DMS53 treated with DMSO at 0.1 percent for 48 hours (cell line): ENCODE measurements around the gene PLEKHN1.
A peak's percentile ranks its signal among the peaks of the same experiment; 100 is the strongest.
"Not testable (repeated sequence)": the region's sequence is repeated elsewhere in the genome, so short reads cannot be mapped to it uniquely, and the experiment has no call there.

Experiments used
- DNase-seq: peaks from one replicate; lab custom pipeline; 2025; ENCODE audit not compliant: unreplicated experiment; lab: John Stamatoyannopoulos, UW

The PLEKHN1 gene

DNA sequence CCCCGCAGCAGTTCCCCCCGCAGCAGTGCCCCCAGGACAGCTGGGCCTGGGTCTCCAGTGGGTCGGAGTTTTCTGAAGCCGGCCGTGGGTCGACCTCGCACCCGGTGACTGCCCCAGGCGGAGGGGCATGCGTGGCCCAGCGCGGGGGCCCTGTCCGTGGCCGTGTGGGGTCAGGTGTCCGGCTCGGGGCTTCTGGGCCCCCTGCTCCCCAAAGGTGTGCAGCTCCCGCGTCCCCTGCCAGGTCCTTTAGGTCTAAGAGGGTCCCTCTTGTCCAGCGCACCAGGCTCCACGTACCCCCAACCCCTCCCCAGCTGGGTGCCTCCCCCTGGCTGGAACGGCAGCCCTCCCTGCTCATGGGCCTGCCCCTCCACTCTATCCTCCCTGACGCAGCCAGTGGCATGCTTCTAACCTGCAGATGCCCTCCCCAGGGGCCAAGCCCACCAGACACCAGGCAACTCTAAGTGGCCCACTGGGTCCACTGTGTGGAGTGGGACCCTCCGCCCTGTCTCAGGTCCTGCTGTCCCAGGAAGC is 39.6 kb downstream of the PLEKHN1 start:
- no peak for DNase-seq

GRCh38 chr1:1006305-1007159 is 40.2 kb downstream of the PLEKHN1 start:
- DNase-seq = peak; percentile 84

- not testable (repeated sequence) for DNase-seq
These were observed 43.8 kb downstream of the PLEKHN1 start for GRCh38 chr1:1010131-1010530.

- no peak for DNase-seq
These were observed 45.2 kb downstream of the PLEKHN1 start for GRCh38 chr1:1011396-1011949.

GRCh38 chr1:1012736-1013104 is 46.4 kb downstream of the PLEKHN1 start:
- DNase-seq = not testable (repeated sequence)

DNA sequence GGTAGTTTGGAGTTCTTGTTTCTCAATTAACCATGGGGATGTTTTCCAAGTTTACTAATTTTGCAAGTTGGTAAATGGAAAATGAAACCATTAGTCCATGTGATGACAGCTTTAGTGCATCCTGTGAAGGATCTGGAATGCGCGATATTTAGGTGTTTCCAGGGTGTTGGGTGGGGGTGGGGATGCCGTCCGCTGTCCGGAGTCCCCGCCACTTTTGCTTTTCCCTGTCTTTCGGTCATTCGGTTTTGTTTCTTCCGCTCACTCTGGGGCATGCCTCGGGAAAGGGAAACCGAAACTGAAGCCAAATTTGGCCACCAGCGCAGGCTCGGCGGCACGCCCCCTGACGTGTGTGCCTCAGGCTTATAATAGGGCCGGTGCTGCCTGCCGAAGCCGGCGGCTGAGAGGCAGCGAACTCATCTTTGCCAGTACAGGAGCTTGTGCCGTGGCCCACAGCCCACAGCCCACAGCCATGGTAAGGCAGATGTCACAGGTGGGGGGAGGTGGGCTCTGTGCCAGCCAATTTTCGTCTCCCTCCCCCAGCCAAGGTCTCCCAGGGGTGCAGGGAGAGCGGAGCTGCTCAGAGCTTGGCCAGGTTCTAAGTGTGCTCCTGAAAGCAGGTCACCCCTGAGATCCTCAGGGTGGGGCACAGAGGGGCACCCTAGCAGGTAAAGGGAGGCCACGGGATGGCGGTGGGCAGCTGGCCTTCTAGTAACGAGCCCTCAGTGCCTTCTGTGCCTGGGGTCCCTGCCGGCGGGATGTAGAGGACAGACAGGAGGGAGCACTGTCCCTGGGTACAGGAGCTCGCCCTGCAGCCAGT is 47.0 kb downstream of the PLEKHN1 start, which contains the start of gene ISG15:
TSS of gene ISG15 (plus strand) at position 393 of the 817 bp plus-strand sequence. CDS start at position 470, 77 bp downstream.
- peak; percentile 79 for DNase-seq

- DNase-seq = peak; percentile 70
These were observed 47.8 kb downstream of the PLEKHN1 start for GRCh38 chr1:1013922-1014648.

DNA sequence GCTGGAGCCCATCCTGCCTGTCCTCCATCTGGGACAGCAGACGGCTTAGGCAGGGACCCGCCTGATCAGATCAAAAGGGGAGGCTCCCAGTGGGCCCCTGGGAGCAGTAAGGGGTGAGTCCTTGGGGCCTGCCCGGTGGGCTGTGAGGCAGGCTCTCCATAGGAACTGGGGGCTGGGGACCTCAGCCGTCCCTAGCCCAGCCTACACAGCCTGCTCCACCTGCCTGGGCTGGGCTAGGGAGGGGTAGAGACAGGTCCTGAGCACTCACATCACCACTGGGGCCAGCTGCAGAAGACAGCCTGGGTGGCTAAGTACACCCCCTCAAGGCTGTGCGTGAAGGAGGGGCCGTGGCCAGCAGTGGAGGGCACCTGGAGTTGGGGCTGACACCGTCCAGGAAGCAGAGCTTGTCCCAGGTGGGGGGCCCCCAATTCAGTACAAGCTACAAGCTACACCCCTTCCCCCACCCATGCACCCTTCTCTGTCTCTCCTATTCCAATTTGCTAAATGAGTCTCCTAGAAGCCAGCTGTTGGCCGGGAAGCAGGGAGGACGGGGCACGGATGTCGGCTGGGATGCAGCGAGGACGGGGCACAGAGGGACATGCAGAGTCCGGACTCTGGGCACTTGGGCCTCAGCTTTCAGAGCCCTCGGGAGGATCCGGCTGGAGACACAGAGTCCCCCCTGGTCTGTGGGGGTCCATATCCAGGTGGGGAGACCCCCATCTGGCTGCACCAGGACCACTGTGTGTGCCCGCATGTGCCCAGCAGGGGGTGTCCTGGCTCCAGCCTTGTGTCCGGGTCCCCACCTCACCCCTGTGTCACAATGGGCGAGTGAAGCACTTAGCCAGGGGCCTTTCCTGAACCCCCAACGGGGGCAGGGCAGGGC is 48.8 kb downstream of the PLEKHN1 start:
- DNase-seq = peak; percentile 4

DNA sequence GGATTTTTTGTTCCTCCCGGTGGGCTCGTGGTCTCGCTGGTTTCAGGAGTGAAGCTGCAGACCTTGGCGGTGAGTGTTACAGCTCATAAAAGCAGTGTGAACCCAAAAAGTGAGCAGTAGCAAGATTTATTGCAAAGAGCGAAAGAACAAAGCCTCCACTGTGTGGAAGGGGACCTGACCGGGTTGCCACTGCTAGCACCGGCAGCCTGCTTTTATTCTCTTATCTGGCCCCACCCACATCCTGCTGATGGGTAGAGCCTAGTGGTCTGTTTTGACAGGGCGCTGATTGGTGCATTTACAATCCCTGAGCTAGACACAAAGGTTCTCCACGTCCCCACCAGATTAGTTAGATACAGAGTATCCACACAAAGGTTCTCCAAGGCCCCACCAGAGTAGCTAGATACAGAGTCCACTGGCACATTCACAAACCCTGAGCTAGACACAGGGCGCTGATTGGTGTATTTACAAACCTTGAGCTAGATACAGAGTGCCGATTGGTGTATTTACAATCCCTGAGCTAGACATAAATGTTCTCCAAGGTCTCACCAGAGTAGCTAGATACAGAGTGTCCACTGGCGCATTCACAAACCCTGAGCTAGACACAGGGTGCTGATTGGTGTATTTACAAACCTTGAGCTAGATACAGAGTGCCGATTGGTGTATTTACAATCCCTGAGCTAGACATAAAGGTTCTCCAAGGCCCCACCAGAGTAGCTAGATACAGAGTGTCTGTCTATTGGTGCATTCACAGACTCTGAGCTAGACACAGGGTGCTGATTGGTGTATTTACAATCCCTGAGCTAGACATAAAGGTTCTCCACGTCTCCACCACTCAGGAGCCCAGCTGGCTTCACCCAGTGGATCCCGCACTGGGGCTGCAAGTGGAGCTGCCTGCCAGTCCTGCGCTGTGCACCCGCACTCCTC is 51.4 kb downstream of the PLEKHN1 start:
- DNase-seq = not testable (repeated sequence)

DNA sequence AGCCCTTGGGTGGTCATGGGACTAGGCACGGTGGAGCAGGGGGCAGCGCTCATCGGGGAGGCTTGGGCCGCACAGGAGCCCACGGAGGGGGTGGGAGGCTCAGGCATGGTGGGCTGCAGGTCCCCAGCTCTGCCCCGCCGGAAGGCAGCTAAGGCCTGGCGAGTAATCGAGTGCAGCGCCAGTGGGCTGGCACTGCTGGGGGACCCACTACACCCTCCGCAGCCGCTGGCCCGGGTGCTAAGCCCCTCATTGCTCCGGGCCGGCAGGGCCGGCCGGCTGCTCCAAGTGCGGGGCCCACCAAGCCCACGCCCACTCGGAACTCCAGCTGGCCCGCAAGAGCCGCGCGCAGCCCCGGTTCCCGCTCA is 52.0 kb downstream of the PLEKHN1 start:
- DNase-seq = not testable (repeated sequence)

DNA sequence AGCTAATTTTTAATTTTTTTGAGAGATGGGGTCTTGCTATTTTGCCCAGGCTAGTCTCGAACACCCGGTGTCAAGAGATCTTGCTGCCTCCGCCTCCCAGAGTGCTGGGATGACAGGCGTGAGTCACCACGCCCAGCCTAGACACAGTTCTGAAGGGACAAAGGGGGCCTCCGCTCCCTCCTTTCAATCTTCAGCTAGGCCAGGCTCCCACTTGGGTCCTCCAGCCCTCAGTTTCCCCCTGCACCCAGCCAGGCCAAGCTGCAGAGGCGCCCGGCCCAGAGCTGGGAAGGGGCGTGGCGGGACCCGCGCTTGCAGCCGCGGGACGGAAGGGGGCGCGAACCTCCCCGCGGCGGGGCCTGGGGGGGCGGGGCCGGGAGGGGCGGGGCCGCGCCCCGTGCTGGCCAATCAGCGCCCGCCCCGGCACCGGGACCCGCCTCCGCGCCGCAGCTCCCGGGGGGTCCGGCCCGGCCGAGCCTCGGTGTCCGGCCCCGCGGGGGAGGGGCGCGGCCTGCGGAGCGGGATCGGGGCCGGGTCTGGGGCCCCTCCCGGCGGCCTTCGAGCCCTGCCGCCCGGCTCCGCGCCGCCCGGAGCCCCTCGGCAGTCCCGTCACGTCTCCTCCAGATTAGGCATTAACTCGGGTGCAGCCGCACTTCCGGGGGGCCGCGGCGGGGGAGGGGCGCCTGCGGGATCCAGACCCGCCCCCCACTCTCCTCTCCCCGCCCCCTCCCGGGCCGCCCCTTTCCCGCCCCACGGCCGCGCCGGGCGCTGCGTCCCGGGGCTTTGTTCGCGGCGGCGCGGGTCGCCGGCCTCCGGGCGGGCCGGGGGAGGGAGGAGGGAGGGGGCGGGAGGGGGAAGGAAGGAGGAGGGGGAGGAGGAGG is 53.1 kb downstream of the PLEKHN1 start:
- DNase-seq = peak; percentile 65

- DNase-seq = peak; percentile 51
These were observed 53.7 kb downstream of the PLEKHN1 start, which contains the start of gene AGRN for GRCh38 chr1:1020000-1020404. AGRN (plus strand) TSS chr1:1020120; CDS start chr1:1020173, 53 bp downstream.

DNA sequence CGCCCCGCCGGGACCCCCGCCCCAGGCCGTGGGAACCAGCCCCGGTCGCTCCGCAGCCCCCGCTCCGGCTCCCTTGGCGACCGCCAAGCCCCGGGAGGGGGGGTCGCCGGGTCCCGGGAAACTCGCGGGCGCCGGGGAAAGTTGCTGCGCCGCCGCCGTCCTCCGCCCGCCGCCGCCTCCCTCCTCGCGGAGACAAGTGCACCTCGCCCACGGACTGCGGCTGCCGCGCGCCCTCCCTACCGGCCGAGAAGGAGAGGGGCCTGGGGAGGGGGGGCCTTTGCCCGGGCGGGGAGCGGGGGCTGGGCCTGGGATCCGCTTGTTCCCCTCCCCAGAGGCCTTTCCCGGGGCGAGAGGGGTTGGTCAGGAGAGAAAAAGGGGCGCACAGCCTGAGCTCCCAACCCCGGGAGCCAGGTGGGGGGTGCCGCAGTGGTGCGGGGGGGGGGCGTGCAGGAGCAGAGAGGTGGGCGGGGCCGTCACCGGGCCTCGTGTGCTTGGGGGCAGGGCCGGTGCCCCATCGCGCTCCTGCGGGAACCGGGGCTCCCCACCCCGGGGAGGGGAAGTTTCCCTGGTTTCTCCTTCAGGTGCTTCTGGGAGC is 54.2 kb downstream of the PLEKHN1 start:
- DNase-seq = no peak

- peak; percentile 5 for DNase-seq
These were observed 55.0 kb downstream of the PLEKHN1 start for GRCh38 chr1:1021010-1021919.

- DNase-seq = no peak
These were observed 55.6 kb downstream of the PLEKHN1 start for GRCh38 chr1:1021920-1022259.

DNA sequence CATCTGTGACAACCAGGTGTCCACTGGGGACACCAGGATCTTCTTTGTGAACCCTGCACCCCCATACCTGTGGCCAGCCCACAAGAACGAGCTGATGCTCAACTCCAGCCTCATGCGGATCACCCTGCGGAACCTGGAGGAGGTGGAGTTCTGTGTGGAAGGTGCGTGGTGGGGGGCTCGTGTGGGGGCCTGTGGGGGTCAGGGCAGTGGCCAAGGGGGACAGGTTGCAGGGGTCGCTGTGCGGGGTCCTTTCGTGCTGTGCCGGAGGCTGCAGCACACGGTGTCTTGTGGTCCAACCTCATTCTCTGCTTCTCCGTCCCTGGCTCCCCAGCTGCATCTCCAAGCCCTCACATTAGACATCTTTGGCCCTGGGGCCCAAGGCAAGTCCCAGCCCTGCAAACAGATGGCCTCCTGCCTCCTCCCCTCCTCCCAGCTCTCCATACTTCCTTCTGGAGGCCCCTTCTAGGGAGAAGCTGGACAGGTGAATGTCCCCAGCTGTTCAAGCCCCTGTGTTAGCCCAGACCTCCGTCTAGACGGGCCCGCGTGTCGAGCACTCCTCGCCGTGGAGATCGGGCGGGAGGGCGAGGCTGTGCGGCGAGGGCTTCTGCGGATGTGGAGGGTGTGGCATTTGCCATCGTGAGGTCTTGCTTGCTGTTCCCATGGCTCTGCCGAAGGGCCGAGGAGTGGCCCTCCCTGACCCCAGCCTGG is 56.2 kb downstream of the PLEKHN1 start:
- no peak for DNase-seq
